Activated CD8-positive, alpha-beta memory T cell treated with anti-CD3 and anti-CD28 coated beads, Interleukin-2, amount 50 U/mL, for 4 hours (primary cell): Measurements from ENCODE around the gene NOTCH4.
"Not testable (repeated sequence)": the region's sequence is repeated elsewhere in the genome, so short reads cannot be mapped to it uniquely, and the experiment has no call there.

Experiments used
- DNase-seq: peaks from one replicate; pipeline ENCODE4 v3.0.0-alpha.2; 2020

The NOTCH4 gene

DNA sequence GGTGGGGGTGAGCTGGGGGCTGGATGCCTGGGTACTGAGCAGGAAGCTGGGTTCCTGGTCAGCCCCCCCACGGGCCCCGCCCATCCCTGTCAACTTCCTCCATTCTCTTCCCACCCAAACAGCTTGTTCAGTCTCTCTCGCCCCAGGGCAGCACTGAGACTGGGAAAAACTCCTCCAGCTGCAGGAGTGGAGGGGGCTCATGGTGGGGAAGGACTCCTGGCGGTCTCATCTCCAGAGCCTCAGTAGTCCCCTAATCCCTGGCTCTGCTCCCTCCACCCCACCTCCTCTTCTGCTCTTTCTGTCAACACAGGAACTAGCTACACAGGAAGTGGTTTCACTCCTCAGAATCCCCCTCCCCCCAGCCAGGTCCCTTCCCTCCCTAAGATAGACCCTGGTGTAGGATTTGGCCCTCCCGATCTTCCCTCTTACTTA, 31.2 kb downstream of the NOTCH4 start, which contains the start of gene GPSM3:
GPSM3 (minus strand) TSS at position 36 of the 432 bp plus-strand sequence. CDS start 130 bp downstream, outside the sequence.
- peak; percentile 55 for DNase-seq

DNA sequence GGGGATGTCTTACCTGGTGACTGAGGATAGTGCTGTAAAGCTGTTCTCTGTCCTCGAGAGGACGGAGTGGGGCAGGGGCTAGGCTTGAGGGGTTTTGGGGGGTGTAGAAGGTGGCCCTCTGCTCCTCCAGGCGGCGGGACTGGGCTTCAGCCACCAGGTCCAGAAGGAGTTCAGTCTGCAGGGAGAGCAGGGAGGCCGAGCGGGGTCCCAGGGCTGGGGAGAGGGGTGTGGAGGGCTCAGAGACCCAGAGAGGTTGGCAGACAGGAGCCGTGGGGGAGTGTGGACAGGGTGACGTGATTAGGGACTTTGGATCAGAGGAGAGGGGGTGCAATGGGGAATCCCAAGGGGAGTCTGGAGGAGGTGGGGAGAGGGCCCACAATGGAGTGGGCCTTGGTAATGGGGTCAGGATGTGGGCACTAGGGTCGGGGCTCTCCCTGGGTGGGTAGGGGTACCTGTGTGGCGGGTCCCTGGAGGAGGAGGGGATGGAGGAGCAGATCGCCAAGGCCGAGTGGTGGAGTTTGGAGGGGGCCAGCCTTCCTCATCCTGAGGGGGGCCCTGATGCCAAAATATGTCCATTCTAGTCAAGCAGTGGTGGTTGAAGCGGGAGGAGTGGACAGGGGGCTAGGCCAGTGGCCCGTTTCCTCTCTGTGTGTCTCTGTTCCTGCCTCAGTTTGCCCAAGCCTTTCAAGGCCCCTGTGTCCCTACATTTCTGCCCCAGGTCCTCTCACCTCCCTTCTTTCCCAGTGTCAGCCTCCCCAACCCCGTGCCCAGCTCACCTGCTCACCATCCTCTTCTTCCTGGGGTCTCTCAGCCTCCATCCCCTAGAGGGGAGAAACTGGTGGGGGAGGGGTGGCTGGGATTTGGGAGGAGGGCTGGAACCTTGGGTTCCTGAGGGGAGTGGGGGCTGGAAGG, 31.9 kb downstream of the NOTCH4 start:
- DNase-seq, result no peak

DNA sequence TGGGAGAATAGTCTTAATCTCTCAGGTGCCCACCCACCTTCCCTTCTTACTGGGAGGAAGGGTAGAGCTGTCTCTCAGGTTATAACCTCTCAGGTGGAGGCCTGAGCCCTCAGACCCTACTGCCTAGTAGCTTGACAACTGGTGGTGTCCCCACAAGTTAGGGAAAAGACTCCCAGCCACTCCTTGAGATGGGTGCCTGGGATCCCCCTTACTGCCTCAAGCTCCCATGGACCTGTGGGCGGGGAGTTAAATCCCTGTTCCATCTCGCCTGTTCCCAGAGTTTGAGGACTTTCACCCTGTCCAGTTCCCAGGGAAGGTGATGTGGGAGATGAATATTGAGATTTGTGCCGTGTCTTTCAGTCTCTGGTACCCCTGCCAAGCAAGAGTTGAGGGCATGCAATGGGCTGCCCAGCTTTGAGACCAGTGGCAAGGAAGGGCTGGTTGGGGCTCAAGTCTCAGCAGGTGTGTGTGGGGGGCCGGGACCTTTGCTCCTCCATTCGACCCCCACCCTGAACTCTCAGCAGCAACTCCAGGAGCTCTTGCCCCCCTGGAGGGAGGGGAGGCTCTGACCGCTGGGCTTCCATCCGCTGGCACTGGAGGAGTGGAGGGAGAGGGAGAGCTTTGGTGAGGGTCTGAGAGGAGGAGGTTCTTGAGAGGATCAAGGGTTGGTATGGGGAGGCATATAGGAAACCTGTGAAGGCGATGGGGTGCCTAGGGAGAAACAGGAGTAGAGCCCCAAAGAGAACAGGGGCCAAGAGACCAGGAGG, 32.8 kb downstream of the NOTCH4 start:
- DNase-seq, result no peak

DNA sequence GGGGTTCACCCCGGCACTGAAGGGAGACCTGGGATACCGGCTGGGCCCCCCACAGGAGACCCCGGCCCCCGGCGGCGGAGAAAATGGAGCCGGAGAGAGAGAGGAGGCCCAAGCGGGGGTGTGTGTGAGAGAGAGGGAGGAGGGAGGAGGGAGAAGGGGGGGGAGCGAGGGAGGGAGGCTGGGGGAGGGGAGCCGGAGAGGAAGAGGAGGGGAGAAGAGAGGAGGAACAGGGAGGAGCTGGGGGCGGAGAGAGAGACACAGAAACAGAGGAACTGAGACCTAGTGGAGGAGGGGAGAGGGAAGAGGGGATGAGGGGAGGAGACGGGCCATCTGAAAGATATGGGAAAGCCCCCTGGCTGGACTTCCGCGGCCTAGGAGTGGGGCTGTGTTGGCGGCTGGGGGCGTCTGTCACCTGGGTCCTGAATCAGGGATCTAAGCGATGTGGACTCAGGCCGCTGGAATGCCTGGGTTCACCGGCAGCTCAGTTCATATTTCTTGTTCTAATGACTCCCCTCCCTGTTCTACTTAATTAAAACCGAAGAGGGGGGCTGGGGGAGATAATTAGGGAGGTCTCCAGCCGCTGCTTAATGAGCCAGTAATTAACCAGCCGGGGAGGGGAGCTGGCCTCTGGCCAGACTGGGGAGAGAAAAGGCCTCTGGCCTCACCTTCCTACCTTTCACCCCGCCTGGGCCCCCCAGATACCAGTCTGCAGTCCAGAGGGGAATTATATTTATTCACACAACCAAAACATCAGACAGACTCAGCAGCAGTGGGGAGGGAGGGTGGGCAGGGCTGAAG, 33.6 kb downstream of the NOTCH4 start, which contains the start of gene PBX2:
PBX2 (minus strand) TSS at position 149 of the 798 bp plus-strand sequence. CDS start 287 bp downstream, outside the sequence.
- peak; percentile 83 for DNase-seq

DNA sequence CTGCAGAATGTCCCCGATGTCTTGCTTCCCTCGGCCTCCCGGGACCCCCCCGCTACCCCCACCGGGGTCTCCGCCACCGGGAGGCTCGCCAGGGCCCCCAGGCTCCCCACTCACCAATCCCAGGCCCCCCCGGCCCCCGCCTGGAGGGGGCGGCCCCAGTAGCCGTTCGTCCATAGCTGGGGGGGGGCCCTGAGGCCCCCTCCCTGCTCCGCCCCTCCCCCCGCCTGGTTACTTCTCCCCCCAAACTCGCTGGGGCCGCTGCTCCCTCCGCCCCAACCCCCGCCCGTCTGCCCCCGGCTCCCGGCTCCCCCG, 34.2 kb downstream of the NOTCH4 start:
- DNase-seq, result no peak

DNA sequence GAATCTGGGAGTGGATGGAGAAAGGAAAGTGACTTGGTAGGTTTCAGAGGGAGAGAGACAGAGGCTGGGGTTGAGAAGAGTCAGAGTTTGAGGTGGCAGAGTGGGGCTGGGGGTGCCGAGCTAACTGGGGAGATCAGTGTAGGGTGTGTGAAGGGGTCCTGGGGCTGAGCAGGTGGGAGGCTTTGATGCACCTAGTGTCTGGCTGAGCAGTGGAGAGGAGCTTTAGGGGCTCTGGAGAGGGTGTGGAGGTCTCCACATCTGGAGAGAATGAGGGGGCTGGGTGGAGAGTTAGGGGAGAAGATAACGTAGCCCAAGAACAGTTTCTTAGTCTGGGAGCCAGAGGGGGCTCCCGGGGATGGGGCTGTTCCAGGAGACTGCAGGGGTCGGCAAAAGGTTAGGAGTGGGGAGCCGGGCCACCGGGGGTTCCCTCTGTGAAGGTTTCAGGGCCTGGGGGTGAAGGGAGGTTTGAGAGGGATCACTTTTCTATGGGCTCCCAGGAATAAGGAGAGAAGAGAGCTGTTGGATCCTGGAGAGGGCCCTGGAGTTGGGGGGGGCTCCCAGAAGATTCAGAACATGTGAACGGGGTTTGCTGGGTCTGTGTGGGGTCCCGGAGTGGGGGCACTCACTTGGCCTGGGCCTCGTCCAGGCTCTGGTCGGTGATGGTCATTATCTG, 34.7 kb downstream of the NOTCH4 start:
- DNase-seq, result no peak

DNA sequence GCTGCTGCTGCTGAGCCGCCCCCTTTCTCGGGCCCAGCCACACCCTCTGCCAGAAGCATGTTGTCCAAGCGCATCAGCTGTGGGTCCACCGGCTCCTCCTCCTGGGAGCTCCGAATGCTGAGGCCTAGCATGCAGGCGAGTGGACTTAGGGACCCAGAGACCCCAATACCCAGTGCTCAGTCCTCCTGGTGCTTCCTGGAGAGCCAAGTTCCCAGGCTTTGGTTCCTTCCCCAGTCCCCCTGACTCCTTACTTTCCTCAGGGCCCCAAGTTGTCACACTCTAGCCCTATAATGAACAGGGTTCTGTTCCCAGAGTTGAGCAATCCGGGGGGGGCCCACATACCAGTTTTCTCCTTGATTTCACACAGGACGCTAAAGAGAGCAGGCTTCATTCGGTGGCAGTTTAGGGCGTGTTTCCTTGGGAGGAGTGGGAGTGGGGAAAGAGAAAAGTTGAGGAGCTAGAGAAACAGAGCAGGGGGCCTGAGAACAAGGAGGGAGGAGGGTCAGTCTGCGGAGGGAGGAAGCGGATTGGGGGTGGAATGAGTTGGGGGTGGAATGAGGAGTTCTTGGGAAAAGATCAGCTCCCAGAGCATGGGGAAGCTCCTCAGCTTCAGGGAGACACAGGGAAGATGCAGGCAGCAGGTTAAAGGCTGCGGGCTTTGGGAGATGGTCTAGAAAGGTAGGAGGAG, 35.3 kb downstream of the NOTCH4 start:
- DNase-seq, result no peak

DNA sequence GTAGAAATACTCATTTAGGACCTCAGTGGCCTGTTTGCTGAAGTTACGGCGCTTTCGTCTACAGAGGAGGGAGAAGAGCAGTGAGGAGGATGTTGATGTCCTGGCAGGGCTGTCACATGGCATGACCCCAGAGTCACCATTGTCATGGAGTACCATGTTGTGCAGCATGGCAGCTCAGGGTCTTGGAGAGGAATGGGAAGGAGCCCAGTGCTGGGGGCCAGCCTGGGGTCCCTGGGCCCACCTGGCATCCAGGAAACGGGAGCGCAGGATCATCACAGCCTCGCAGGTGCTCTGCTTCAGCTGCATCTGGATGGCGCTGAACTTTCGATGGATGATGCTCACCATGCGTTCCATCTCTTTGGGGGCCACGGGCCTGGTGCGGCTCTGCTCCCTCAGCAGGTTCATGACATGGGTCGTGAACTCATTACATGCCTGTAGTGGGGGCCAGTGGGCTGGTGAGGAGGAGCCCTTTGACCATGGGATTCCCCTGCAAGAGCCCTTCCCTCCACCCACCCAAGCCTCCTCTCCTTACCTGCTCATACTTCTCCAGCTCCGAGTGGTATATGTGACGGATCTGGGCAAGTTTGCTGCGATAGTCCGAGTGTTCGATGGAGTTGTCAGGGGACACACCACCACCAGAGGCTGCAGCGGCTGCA, 36.0 kb downstream of the NOTCH4 start:
- DNase-seq, result not testable (repeated sequence)

DNA sequence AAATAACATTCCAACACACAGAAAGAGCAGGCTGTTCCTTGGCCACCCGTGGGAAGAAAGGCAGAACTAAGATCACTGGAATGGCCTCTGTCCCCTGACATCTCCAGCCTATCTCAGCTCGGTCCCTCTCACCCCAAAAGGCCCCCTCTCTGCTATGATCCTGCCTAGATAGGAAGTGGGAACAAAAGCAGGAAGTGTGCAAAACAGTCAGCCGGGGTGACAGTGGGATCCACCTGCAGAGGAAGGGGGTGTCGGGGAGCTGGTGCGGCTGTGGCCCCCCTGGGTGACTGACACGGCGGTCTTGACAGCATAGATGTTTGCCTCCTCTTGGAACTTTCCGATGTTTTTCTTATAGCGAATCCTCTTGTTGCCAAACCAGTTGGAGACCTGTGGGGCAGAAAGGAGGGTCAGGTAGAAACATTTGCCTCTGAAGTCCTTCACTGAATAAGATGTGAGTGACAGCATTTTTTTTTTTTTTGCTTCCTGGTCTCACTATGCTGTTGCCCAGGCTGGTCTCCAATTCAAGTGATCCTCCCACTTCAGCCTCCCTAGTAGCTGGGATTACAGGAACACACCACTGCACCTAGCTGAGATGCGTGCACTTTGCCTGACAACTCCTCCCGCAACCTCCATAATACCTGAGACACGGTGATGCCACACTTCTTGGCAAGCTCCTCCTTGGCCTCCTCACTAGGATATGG, 36.7 kb downstream of the NOTCH4 start:
- no peak for DNase-seq

DNA sequence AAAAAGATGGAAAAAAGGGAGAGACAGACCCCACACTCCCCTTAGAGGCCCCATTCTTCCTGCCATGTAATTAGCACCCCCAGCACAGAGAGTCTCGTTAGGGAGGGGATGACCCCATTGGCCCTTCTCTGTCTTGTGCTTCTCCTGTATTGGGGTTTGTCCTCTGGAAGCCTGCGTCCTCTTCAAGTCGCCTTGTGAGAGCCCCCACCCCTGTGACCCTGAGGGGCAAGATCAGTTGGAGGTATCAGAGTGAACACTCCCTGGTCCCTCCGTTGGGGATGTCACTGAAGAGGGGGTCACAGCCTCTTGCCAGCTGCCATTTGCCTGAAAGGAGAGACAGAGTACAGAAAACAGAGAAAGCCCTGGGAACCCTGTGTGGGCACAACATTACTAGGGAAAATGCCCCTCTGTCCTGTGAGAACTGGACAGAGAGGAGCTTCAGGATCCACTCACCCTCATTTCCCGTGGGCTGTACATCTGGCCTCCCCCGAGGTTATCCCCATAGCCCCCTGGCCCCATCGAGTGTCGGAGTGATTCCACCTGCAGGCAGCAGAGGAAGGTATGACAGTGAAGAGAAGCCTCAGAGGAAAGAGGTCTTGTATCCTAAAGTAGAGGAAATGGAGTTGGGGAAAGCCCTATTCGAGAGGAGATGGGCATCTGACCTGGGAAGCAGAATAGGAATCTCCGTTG, 37.6 kb downstream of the NOTCH4 start:
- not testable (repeated sequence) for DNase-seq

DNA sequence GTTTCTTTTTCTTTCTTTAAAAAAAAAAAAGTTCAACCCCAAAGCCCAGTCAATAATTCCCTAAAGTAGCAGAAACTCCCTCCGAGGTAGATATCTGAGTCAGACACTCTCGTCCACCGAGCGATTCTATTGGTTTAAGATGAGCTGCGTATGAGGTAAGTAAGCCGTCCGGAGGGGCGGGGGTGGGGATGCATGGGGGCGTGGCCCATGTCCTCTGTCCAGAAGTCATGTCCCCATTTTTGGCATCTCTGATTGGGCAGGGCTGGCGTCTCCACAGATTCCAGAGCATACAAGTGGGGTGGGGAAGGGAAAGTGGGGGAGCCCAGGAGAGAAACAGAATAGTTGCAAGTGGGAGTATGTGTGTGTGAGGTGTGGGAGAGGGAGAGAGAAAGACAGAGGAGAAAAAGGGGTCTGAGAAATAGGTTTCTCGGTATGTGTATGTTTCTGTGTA, 38.2 kb downstream of the NOTCH4 start:
- DNase-seq, result peak; percentile 43

DNA sequence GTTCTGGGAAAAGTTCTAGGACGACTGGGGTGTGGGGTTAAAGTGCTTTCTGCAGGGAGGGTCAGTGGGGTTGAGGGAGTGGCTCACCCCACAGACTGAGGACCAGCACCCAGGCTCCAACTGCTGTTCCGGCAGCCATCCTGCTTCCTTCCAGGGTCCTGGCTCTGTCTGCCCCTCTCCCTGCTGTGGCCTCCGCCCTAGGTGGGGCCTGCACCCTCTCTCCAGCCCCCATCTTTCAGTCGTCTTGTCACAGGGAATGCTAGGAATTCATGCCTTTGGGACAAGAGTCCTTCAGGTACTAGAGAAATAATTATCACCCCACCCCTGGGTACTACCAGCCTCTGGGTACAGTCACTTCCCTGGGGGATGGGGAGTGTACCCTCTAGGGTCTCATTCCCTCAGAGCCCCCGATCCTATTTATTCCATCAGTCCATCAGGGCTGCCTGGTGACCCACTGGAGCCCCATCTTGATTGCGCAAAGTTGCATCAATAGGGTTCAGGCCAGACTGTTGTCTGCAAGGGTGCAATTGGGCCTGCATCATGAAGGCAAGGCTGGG, 39.7 kb downstream of the NOTCH4 start, which contains the start of gene AGER:
AGER (minus strand) TSS at position 170 of the 557 bp plus-strand sequence; CDS start at position 139, 31 bp downstream.
- DNase-seq, result no peak

DNA sequence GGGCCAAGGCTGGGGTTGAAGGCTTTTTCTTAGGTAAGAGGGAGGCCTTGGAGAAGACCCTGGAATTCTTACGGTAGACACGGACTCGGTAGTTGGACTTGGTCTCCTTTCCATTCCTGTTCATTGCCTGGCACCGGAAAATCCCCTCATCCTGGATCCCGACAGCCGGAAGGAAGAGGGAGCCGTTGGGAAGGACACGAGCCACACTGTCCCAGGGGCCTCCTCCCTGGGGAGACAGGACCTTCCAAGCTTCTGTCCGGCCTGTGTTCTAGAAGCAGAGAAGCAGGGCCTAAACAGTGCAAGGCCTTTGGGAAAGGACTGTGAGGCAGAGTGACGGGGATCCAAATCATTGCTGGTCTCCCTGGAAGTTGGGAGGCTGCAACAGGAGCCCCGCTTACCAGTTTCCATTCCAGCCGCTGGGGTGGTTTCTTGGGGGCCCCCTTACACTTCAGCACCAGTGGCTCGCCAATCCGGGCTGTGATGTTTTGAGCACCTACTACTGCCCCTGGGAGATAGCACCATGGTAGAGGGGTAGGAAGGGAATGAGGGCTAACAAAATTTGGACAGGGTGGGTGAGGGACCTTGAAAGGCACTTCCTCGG, 40.3 kb downstream of the NOTCH4 start:
- no peak for DNase-seq

DNA sequence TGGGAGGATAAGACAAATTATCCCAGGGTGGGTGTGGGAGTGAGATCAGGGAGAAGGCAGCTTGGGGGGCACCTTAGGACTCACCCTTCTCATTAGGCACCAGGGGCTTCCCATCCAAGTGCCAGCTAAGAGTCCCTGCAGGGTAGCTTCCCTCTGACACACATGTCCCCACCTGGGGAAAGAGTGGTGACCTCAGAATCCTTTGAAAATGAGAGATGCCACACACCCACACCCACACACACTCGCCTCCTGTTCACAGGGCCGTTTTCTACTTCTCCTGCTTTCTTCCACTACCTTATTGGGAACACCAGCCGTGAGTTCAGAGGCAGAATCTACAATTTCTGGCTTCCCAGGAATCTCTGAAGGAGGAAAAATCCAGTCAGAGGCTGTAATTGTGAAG, 40.8 kb downstream of the NOTCH4 start:
- no peak for DNase-seq

DNA sequence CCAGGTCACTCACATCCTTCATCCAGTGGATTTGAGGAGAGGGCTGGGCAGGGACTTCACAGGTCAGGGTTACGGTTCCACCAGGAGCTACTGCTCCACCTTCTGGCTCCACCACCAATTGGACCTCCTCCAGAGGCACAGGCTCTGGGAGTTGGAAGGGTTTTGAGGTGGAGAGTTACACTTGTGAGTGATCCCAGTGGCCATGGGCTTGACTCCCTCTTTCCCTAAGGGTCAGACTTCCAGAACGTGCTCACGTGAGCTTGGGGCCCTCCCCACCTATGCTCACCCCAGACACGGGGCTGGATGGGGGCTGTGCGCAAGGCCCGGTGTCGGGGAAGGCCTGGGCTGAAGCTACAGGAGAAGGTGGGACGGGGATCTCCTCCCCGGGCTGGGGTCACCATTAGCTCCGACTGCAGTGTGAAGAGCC, 41.3 kb downstream of the NOTCH4 start:
- no peak for DNase-seq

DNA sequence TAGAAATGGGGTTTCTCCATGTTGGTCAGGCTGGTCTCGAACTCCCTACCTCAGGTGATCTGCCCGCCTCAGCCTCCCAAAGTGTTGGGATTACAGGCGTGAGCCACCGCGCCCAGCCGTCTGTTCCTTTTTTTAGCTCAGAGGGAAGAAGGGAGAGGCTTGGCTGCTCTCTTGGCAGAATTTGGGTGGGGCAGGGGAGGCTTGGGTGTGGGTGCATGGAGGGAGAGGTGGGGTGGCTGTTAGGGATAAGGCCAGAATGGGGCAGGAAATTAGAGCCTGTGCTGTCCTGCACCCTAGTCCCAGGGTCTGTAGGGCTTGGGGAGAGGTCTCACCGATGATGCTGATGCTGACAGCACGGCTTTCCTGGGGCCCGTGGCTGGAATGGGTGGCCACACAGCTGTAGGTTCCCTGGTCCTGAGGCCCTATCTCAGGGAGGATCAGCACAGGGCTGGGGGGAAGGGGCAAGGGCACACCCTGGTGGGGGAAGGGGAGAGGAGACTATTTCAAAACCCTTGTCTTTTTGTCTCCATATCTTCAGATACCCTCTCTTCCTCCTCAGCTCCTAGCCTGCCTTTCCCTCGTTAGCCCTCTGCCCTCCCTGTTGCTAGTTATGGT, 41.8 kb downstream of the NOTCH4 start:
- no peak for DNase-seq

DNA sequence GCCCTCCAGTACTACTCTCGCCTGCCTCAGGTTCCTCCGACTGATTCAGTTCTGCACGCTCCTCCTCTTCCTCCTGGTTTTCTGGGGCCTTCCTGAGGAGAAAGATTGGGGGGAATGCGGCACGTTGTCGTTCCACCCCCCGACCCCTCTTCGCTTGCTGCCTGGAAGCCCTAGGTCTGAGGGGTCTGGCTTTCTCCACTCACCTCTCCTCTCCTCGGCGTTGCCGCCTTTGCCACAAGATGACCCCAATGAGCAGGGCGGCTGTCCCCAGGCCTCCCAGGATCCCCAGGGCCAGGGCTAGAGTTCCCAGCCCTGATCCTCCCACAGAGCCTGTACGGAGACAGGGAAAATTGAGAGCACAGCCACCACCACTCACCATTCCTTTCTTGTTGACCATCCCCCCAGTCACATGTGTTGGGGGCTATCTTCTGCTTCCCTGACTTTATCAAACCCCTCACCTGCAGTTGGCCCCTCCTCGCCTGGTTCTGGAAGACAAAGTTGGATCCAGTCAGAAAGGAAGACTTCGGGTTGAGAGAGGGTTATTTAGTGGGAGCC, 42.6 kb downstream of the NOTCH4 start:
- DNase-seq, result no peak

DNA sequence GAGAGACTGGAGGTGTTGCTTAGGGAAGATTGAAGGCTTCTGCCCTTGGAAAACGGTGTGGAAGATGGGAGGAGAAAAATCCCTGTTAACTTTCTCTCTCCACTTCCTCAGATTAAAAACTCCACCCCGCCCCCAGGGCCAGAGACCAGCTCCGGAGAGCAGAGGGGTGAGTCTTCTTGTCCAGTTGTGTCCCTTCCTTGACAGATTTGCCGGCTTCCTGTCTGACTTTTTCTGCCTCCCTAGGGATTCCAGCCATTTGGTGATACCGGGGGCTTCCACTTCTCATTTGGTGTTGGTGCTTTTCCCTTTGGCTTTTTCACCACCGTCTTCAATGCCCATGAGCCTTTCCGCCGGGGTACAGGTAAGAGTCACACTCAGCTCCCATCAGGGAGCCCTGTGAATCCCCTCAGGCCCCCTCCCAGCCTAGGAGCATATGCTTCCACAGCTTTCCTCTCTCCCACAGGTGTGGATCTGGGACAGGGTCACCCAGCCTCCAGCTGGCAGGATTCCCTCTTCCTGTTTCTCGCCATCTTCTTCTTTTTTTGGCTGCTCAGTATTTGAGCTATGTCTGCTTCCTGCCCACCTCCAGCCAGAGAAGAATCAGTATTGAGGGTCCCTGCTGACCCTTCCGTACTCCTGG, 44.0 kb downstream of the NOTCH4 start:
- DNase-seq, result no peak
